GM23248 (cell line): ENCODE data around the gene FARP1.

Source experiments
- EZH2 ChIP-seq: fragments of 200-600 bp; sonication (generic); IDR thresholded peaks from 2 replicates; pipeline ENCODE4 v1.6.1; 2018; ENCODE audit warnings: antibody characterized with exemption, mild to moderate bottlenecking; ENCODE audit not compliant: insufficient read depth, poor library complexity, severe bottlenecking
- EZH2phosphoT487 ChIP-seq: fragments of 200-600 bp; sonication (generic); IDR thresholded peaks from 2 replicates; pipeline ENCODE4 v1.6.1; 2018; ENCODE audit warnings: antibody characterized with exemption, moderate library complexity, mild to moderate bottlenecking, low read depth; ENCODE audit not compliant: insufficient read depth

GRCh38 chr13:98289339-98289945 is 146.5 kb downstream of the FARP1 start:
- TF ChIP-seq EZH2phosphoT487, result no peak
- no peak for TF ChIP-seq EZH2
